GM12872 (cell line): Measurements from ENCODE around the gene S100A16.

Experiments
- TF ChIP-seq, protein P1 (sequence below): IDR thresholded peaks from 3 replicates; pipeline ENCODE4 v1.5.1; 2011; ENCODE audit warnings: low read depth, mild to moderate bottlenecking, low read length, moderate library complexity; ENCODE audit not compliant: insufficient read depth

The S100A16 gene

DNA sequence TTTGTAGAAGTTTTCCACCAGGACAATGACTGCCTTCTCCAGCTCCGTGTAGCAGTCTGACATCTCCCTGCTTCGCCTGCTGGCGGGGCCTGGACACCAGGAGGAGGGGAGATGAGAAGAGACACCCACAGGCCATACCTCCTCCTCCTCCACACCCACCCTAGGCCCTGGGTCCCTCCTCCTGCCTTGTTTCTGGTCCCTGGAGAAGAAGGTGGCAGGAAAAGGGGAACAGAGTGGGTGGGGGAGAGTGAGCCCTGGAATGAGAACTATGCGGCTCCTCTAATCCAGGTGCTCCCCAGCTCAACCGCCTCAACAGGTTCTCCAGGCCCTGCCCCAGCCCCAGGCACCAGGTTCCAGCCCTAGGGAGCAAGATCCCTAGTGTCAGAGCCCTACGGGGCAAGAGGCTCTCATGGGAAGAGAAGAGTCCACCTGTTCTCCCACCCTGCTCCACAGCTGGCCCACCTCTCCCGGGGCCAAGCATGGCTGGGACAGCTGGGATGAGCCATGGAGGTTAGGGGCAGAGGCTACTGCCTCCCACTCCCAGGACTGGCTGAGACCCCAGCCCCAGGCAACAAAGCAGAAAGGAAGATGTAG, 4.8 kb downstream of the S100A16 start:
- TF ChIP-seq, protein P1, sequence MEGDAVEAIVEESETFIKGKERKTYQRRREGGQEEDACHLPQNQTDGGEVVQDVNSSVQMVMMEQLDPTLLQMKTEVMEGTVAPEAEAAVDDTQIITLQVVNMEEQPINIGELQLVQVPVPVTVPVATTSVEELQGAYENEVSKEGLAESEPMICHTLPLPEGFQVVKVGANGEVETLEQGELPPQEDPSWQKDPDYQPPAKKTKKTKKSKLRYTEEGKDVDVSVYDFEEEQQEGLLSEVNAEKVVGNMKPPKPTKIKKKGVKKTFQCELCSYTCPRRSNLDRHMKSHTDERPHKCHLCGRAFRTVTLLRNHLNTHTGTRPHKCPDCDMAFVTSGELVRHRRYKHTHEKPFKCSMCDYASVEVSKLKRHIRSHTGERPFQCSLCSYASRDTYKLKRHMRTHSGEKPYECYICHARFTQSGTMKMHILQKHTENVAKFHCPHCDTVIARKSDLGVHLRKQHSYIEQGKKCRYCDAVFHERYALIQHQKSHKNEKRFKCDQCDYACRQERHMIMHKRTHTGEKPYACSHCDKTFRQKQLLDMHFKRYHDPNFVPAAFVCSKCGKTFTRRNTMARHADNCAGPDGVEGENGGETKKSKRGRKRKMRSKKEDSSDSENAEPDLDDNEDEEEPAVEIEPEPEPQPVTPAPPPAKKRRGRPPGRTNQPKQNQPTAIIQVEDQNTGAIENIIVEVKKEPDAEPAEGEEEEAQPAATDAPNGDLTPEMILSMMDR = no peak

DNA sequence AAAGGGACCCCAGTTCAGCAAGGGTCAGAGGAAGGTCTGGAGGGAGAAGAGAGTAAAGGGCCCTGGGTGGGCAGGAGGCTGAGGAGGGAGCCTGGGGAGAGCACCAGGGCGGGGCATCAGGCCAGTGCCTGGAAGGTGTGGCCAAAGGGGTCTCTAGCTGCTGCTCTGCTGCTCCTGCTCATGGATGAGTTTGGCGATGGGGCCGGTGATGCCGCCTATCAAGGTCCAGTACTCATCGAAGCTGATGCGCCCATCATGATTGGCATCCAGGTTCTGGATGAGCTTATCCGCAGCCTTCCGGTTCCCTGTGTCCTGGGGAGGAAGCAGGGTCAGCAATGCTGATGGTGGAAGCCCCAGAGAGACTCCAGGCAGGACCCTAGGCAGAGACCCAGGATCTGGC, 5.6 kb downstream of the S100A16 start:
- TF ChIP-seq, protein P1 = no peak

DNA sequence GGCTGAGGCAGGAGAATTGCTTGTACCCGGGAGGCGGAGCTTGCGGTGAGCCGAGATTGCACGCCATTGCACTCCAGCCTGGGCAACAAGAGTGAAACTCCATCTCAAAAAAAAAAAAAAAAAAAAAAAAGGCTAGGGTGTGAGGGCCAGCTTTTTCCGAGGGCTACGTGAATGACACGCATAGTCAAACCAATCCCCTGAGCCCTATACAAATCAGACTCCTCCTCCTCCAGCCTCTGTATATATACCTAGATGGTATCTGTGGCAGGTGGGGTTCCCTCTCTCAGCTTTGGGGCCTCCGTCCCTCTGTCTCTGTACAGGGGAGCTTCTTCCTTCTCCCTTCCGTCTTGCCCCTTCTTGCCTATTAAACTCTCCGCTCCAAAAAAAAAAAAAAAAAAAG, 6.7 kb downstream of the S100A16 start:
- TF ChIP-seq, protein P1 = no peak

DNA sequence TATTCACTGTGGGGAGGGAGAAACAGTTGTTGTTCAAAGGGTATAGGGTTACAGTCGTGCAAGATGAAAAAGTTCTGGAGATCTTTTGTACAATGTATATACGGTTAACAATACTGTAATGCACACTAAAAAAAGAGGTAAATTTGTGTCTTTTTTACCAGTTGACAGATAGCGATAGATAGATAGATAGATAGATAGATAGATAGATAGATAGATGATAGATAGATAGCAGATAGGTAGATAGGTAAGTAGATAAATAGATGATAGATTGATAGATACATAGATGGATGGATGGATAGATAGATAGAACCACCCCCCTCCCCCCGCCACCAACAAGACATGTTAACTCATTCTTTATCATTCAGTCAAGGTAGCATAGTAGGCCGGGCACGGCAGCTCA, 10.2 kb downstream of the S100A16 start:
- TF ChIP-seq, protein P1 = no peak

DNA sequence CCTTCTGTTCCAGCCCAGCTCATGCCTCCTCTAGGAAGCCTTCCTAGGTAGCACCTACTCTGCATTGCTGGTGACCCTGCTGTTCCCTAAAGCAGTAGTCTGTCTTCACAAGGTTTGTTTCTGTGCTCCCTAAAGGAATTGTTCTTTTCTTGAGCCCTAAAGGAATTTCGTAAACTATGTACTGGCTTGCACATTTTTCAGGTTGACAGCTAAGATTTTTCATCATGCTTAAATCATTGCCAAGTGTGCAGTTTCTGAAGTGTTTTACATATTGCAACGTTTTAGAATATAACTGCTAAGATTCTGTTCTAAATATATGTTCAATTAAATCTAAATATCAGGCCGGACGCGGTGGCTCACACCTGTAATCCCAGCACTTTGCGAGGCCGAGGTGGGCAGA, 13.1 kb downstream of the S100A16 start:
- TF ChIP-seq, protein P1 = no peak

DNA sequence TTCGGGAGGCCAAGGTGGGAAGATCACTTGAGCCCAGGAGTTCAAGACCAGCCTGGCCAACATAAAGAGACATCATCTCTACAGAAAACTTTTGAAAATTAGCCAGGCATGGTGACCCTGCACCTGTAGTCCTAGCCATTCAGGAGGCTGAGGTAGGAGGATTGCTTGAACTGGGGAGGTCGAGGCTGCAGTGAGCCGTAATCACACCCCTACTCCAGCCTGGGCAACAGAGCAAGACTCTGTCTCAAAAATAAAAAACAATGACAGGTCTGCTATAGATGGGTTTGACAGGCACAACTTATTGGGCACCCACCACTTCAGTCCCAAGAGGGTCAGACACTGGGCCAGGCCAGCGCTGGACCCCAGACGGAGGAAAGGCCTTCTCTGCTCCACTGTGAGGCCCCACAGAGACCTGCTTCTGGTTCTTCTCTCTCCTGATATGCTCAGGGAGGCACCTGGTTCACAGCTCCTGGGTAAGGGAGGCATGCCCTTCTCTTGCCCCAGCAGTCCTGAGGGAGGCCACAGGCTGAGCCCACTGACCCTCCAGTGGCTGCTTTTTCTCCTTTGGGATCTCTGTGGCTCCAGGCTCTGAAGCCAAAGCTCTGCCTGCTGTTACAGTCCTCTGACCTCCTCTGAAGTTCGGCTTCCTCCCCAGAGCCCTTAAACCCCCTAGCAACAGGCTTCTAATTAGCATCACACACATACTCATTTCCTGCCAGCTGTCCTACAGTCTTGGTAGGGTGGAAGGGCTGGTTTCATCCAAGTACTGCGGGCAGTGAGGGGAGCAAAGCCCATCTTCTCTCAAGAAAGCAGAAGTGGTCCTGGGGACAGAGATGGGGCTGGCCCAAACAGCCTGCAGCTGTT, 14.4 kb downstream of the S100A16 start:
- TF ChIP-seq, protein P1 = no peak

DNA sequence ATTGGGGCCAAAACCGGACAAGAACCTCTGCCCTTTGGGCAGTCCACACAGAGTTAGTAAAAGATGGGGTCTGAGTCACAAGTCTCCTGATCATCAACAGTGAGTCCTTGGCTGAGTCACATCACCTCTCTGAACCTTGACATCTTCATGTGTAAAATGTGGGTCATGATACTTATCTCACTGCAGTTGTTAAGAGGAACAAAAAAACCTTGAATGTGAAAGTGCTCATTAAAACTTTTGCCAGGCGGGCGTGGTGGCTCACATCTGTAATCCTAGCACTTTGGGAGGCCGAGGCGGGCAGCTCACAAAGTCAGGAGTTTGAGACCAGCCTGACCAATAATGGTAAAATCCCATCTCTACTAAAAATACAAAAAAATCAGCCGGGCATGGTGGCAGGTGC, 15.7 kb downstream of the S100A16 start:
- TF ChIP-seq, protein P1 = no peak
